GM23248 (cell line): Measurements from ENCODE around the gene SYNPO2. TPM values are rescaled to one million over a fixed set of nuclear protein-coding genes. Genes with fewer than 3 reads are reported as not detected.

Experiments
- DNase-seq: peaks from one replicate; pipeline ENCODE4 v3.0.0-alpha.2; 2015
- H2AFZ ChIP-seq: fragments of 200-600 bp; sonication (generic); 2 replicates; pipeline ENCODE4 v1.6.1; 2016; ENCODE audit warnings: antibody characterized with exemption
- H3F3A ChIP-seq: fragments of 200-600 bp; sonication (generic); 2 replicates; pipeline ENCODE4 v1.6.1; 2016; ENCODE audit warnings: mild to moderate bottlenecking, antibody characterized with exemption, mixed run types; ENCODE audit not compliant: insufficient read depth
- H3K27ac ChIP-seq: fragments of 200-600 bp; sonication (generic); 2 replicates; pipeline ENCODE4 v1.5.1; 2016; ENCODE audit warnings: mild to moderate bottlenecking
- H3K27me3 ChIP-seq: fragments of 200-600 bp; sonication (generic); replicated peaks from 2 replicates; pipeline ENCODE4 v1.6.1; 2016; ENCODE audit warnings: mild to moderate bottlenecking; ENCODE audit not compliant: insufficient read depth
- H3K36me3 ChIP-seq: fragments of 200-600 bp; sonication (generic); 2 replicates; pipeline ENCODE4 v1.6.1; 2016; ENCODE audit warnings: low read depth, mild to moderate bottlenecking
- H3K4me1 ChIP-seq: fragments of 200-600 bp; sonication (generic); 2 replicates; pipeline ENCODE4 v1.6.1; 2016; ENCODE audit warnings: mild to moderate bottlenecking; ENCODE audit not compliant: insufficient read depth
- H3K4me2 ChIP-seq: fragments of 200-600 bp; sonication (generic); one replicate; pipeline ENCODE4 v1.6.1; 2016; ENCODE audit warnings: mild to moderate bottlenecking; ENCODE audit not compliant: unreplicated experiment
- H3K4me3 ChIP-seq: fragments of 200-600 bp; sonication (generic); 2 replicates; pipeline ENCODE4 v1.5.1; 2016; ENCODE audit warnings: mild to moderate bottlenecking
- H3K79me2 ChIP-seq: fragments of 200-600 bp; sonication (generic); 2 replicates; pipeline ENCODE4 v1.6.1; 2016; ENCODE audit warnings: mild to moderate bottlenecking; ENCODE audit not compliant: insufficient read depth
- H3K9ac ChIP-seq: fragments of 200-600 bp; sonication (generic); 2 replicates; pipeline ENCODE4 v1.6.1; 2016; ENCODE audit warnings: mild to moderate bottlenecking
- H3K9me2 ChIP-seq: fragments of 200-600 bp; sonication (generic); 2 replicates; pipeline ENCODE4 v1.6.1; 2016; ENCODE audit warnings: mixed run types, mild to moderate bottlenecking, moderate library complexity; ENCODE audit not compliant: insufficient read depth
- H3K9me3 ChIP-seq: fragments of 200-600 bp; sonication (generic); one replicate; pipeline ENCODE4 v1.6.1; 2017; ENCODE audit warnings: low read depth
- H4K20me1 ChIP-seq: fragments of 200-600 bp; sonication (generic); 2 replicates; pipeline ENCODE4 v1.6.0; 2016; ENCODE audit not compliant: insufficient read depth
- EZH2 ChIP-seq: fragments of 200-600 bp; sonication (generic); IDR thresholded peaks from 2 replicates; pipeline ENCODE4 v1.6.1; 2018; ENCODE audit warnings: antibody characterized with exemption, mild to moderate bottlenecking; ENCODE audit not compliant: insufficient read depth, poor library complexity, severe bottlenecking
- EZH2phosphoT487 ChIP-seq: fragments of 200-600 bp; sonication (generic); IDR thresholded peaks from 2 replicates; pipeline ENCODE4 v1.6.1; 2018; ENCODE audit warnings: antibody characterized with exemption, moderate library complexity, mild to moderate bottlenecking, low read depth; ENCODE audit not compliant: insufficient read depth
- whole genome bisulfite sequencing, 2 experiments: methylation state at CpG; one replicate each; pipeline ENCODE4 v1.1.6; 2015 to 2017; ENCODE audit warnings: low lambda C conversion rate in 2 of 2, low coverage in 1 of 2; ENCODE audit errors: missing lambda C conversion rate in 2 of 2; 5-methylcytosine and 5-hydroxymethylcytosine counted together
- in situ Hi-C: fragments of 300-500 bp; cut with MboI; formaldehyde crosslinking; loops from 2 replicates; pipeline ENCODE4 v1.15.0; 2020
- polyA plus RNA-seq: library from polyadenylated mRNA; unstranded; fragments of >200 nt; fragmentation: Nextera tagmentation; extraction: Ambion mirVana; gene quantifications from 2 replicates; pipeline ENCODE4 v1.2.1, GENCODE V29; 2016
- total RNA-seq: library from RNA; depleted of rRNA; stranded (reverse); fragments of >200 nt; shearing (Covaris generic); gene quantifications from 2 replicates; pipeline ENCODE4 v1.2.3, GENCODE V29; 2014

The SYNPO2 gene
- total and polyA plus RNA-seq, 2 experiments from 2014 or later: 3.1 to 5.0 TPM

- Histone ChIP-seq H3K36me3 (no peaks in the 10 kb centered on the region), H3K79me2 (no peaks in the 10 kb centered on the region), H3K4me1 (no peaks in the 10 kb centered on the region), H3K9me2 (no peaks in the 10 kb centered on the region), H2AFZ (no peak overlapping the region), H3K9me3 (no peaks in the 10 kb centered on the region), H3K4me2 (no peak overlapping the region), H3K9ac (no peak overlapping the region), H3K27me3 (no peaks in the 10 kb centered on the region), H3K4me3 (no peak overlapping the region), H4K20me1 (no peaks in the 10 kb centered on the region), H3F3A (no peaks in the 10 kb centered on the region), H3K27ac (no peak overlapping the region)
- no peak for TF ChIP-seq EZH2
- no peak for TF ChIP-seq EZH2phosphoT487
- 69 to 71% methylated on average over 3 of the region's 3 CpGs for WGBS, 2 experiments
- DNase-seq: peak; percentile 18
- in situ Hi-C loops: no loop called here
Measured at GRCh38 chr4:119068529-119068962, 179.9 kb downstream of the SYNPO2 start.

- TF ChIP-seq EZH2phosphoT487: no peak
- TF ChIP-seq EZH2: no peak
- Histone ChIP-seq H2AFZ (no peak overlapping the region), H3K4me2 (no peak overlapping the region), H3K9me2 (no peaks in the 10 kb centered on the region), H3K4me1 (no peaks in the 10 kb centered on the region), H3K27me3 (no peaks in the 10 kb centered on the region), H3K36me3 (no peaks in the 10 kb centered on the region), H3K27ac (no peak overlapping the region), H3F3A (no peaks in the 10 kb centered on the region), H4K20me1 (no peaks in the 10 kb centered on the region), H3K9ac (no peak overlapping the region), H3K79me2 (no peaks in the 10 kb centered on the region), H3K9me3 (no peaks in the 10 kb centered on the region), H3K4me3 (no peak overlapping the region)
- 49% methylated on average over 4 of the region's 4 CpGs for WGBS, 2 experiments
- no peak for DNase-seq
- in situ Hi-C loops: no loop called here
Measured at GRCh38 chr4:119070301-119070700, 181.6 kb downstream of the SYNPO2 start.

- WGBS, 2 experiments: 50 to 53% methylated on average over 2 of the region's 2 CpGs
- Histone ChIP-seq H3K9ac (no peak overlapping the region), H3K4me3 (no peak overlapping the region), H3K9me3 (no peaks in the 10 kb centered on the region), H3K4me1 (peaks cover 8% of the 10 kb centered on the region), H3K4me2 (no peak overlapping the region), H3F3A (0 out of 2 replicates have a peak, but pooled peaks cover 4% of the 10 kb centered on the region), H4K20me1 (no peaks in the 10 kb centered on the region), H3K27me3 (no peaks in the 10 kb centered on the region), H3K79me2 (no peaks in the 10 kb centered on the region), H3K27ac (no peak overlapping the region), H3K36me3 (no peaks in the 10 kb centered on the region), H3K9me2 (no peaks in the 10 kb centered on the region), H2AFZ (no peak overlapping the region)
- TF ChIP-seq EZH2: no peak
- TF ChIP-seq EZH2phosphoT487: no peak
- in situ Hi-C loops: no loop called here
- peak; percentile 13 for DNase-seq
Measured at GRCh38 chr4:119080721-119081541, 192.3 kb downstream of the SYNPO2 start.

GRCh38 chr4:119081542-119081859 is 192.8 kb downstream of the SYNPO2 start:
- in situ Hi-C loops: no loop called here
- Histone ChIP-seq H3K9ac (no peak overlapping the region), H2AFZ (no peak overlapping the region), H3K27me3 (no peaks in the 10 kb centered on the region), H3K36me3 (no peaks in the 10 kb centered on the region), H3K27ac (no peak overlapping the region), H3F3A (peaks cover 7% of the 10 kb centered on the region; the same call in 1 of the 2 replicates), H3K4me3 (no peak overlapping the region), H3K4me1 (peaks cover 8% of the 10 kb centered on the region), H3K79me2 (no peaks in the 10 kb centered on the region), H3K4me2 (no peak overlapping the region), H3K9me2 (no peaks in the 10 kb centered on the region), H4K20me1 (no peaks in the 10 kb centered on the region), H3K9me3 (no peaks in the 10 kb centered on the region)
- TF ChIP-seq EZH2: no peak
- TF ChIP-seq EZH2phosphoT487: no peak
- no peak for DNase-seq
- 90 to 100% methylated on average over 1 of the region's 1 CpG for WGBS, 2 experiments

- 21 to 25% methylated on average over 3 of the region's 3 CpGs for WGBS, 2 experiments
- no peak for DNase-seq
Measured at GRCh38 chr4:119081943-119082342, 193.3 kb downstream of the SYNPO2 start.

More at GRCh38 chr4:119081943-119082342, 193.3 kb downstream of the SYNPO2 start:
- H4K20me1 ChIP-seq: no peaks in the 10 kb centered on the region
- H3K27ac ChIP-seq: no peak overlapping the region
- in situ Hi-C loops: no loop called here
- no peaks in the 10 kb centered on the region for H3K36me3 ChIP-seq
- no peak overlapping the region for H2AFZ ChIP-seq
- no peak overlapping the region for H3K4me2 ChIP-seq
- H3K27me3 ChIP-seq: no peaks in the 10 kb centered on the region
- peaks cover 8% of the 10 kb centered on the region for H3K4me1 ChIP-seq
- H3K9me2 ChIP-seq: no peaks in the 10 kb centered on the region
- no peaks in the 10 kb centered on the region for H3K9me3 ChIP-seq
- no peak overlapping the region for H3K4me3 ChIP-seq
- H3K79me2 ChIP-seq: no peaks in the 10 kb centered on the region
- no peak overlapping the region for H3K9ac ChIP-seq
- H3F3A ChIP-seq: peaks cover 8% of the 10 kb centered on the region; the same call in 1 of the 2 replicates
- TF ChIP-seq EZH2 (no peak), EZH2phosphoT487 (no peak)
